Kidney epithelial cell (primary cell): ENCODE results near the gene SHB. TPM values are rescaled to one million over a fixed set of nuclear protein-coding genes. Genes with fewer than 3 reads are reported as not detected.

Experiments used
- DNase-seq: peaks from one replicate; pipeline ENCODE4 v3.0.0-alpha.2; 2010; ENCODE audit warnings: low read depth
- H3K27me3 ChIP-seq: 2 replicates; pipeline ENCODE4 v1.6.0; 2011; ENCODE audit warnings: low read length; ENCODE audit not compliant: control insufficient read depth, insufficient read depth
- H3K36me3 ChIP-seq: 2 replicates; pipeline ENCODE4 v1.5.1; 2011; ENCODE audit warnings: low read length; ENCODE audit not compliant: control insufficient read depth, insufficient read depth
- H3K4me3 ChIP-seq: 2 replicates; pipeline ENCODE4 v1.5.1; 2011; ENCODE audit warnings: low read depth, mild to moderate bottlenecking, control low read depth, low read length
- CTCF ChIP-seq: IDR thresholded peaks from 2 replicates; pipeline ENCODE4 v1.5.1; 2011; ENCODE audit warnings: mild to moderate bottlenecking, moderate library complexity, low read length, control low read depth, inconsistent platforms; ENCODE audit not compliant: insufficient read depth, poor library complexity, severe bottlenecking
- total RNA-seq: library from RNA; depleted of rRNA; stranded (reverse); fragments of >200 nt; gene quantifications from 2 replicates; pipeline ENCODE4 v1.2.3, GENCODE V29; 2015

The SHB gene
- total RNA-seq, 1 donor from 2014 or later: 39.1 TPM

- no peaks in the 10 kb centered on the region for H3K36me3 ChIP-seq
- no peaks in the 10 kb centered on the region for H3K27me3 ChIP-seq
- no peak for TF ChIP-seq CTCF
- no peak for DNase-seq
- no peak overlapping the region for H3K4me3 ChIP-seq
Measured at GRCh38 chr9:37984278-37984671, 84.8 kb downstream of the SHB start.

DNA sequence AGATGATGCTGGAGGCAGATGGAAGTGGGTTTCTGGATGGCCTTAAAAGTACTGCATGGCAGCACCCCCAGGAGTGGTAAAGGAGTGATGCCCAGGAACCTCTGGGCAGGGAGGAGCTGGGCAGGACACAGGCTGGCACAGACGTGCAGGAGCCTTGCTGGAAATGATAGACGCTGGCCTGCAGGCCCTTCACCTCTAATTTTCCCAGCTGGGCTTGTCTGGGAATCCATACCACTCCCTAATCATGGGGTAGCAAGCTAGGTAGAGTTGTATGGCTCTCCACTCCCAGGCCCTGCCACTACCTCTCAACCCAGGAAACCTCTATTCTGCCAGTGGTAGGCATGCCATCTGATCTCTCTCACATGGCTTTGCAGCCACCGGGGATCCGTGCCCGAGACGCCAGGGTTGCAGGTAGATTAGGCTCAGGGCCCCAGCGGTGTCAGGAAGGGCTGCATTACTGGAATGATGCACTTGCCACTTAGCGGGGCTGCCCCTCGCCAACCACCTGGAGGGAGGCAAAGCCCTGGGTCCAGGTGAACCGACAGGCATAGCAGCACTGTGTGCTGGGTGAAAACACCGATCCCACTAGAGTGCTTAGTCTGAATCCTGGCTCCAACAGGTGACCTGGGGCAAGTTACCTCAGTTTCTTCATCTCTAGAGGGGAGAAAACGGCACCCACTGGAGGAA lies 85.5 kb downstream of the SHB start:
- no peak for TF ChIP-seq CTCF
- no peak overlapping the region for H3K4me3 ChIP-seq
- H3K36me3 ChIP-seq: no peaks in the 10 kb centered on the region
- no peaks in the 10 kb centered on the region for H3K27me3 ChIP-seq
- DNase-seq: no peak

DNA sequence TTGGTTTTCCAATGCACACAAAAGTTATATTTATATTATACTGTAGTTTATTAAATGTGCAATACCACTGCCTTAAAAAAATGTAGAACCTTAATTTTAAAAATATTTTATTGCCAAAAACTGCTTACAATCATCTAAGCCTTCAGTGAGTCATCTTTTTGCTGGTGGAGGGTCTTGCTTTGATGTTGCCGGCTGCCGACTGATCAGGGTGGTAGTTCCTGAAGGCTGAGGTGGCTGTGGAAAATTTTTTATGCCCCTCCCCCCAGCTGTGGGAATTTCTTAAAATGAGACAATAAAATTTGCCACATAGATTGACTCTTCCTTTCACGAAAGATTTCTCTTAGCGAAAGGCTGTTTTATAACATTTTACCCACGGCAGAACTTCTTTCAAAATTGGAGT lies 89.2 kb downstream of the SHB start:
- DNase-seq: no peak
- TF ChIP-seq CTCF: no peak
- no peak overlapping the region for H3K4me3 ChIP-seq
- no peaks in the 10 kb centered on the region for H3K27me3 ChIP-seq
- H3K36me3 ChIP-seq: no peaks in the 10 kb centered on the region

GRCh38 chr9:37978983-37979382 lies 90.0 kb downstream of the SHB start:
- no peak overlapping the region for H3K4me3 ChIP-seq
- H3K27me3 ChIP-seq: no peaks in the 10 kb centered on the region
- no peak for TF ChIP-seq CTCF
- no peaks in the 10 kb centered on the region for H3K36me3 ChIP-seq
- no peak for DNase-seq

DNA sequence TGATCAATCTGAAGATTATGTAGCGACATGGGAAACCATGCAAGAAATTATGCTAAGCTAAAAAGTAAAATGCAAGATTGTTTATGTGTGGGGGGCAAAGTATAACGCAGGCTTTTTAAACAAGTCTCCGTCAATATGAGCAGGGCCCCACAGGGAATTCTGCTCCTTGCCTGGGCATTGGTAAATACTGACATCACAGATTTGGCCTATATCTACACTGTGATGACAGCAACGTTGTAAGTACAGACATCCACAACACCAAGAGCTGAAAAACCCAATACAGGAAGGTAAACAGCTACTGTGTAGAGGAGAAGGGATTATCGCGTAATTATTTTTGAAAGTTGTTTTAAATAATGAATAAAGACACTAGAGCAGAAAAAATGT lies 90.6 kb downstream of the SHB start:
- Histone ChIP-seq H3K27me3 (no peaks in the 10 kb centered on the region), H3K36me3 (peaks cover 2% of the 10 kb centered on the region), H3K4me3 (no peak overlapping the region)
- no peak for DNase-seq
- TF ChIP-seq CTCF: no peak

DNA sequence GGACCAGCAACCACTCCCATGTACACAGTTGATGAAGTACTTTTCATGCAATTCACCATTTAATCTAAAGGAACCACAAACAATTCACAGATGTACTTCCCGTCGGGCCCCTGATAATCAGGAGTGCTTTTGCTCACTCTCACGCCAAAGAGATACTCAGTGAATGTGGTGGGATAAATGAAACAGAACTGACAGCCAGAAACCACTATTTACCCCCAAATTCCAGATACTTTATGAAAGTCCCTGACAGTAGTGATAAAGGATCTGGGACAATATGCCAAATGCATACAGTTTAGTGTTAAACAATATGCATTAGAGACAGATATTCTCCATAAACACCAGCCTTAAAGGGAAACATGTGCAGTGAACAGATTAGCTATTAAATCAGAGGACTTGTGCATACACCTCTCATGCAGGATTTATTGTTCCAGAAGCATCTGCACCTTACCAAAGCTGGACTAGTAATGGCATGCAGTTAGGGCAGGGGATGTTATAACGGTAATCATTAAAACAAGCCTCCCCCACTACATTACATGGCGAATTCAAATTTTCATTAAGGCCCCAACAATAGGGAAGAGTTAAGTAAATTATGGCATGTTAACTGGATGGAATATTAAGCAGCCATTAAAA lies 91.1 kb downstream of the SHB start:
- TF ChIP-seq CTCF: no peak
- Histone ChIP-seq H3K27me3 (no peaks in the 10 kb centered on the region), H3K36me3 (peaks cover 2% of the 10 kb centered on the region), H3K4me3 (no peak overlapping the region)
- DNase-seq: no peak
